Caco-2 (cell line): ENCODE measurements around the gene MBNL2. TPM values are rescaled to one million over a fixed set of nuclear protein-coding genes. Genes with fewer than 3 reads are reported as not detected.

ENCODE experiments used
- BruUV-seq: library from RNA; stranded (reverse); fragments of 400-500 nt; replicated peaks from 2 replicates; lab custom pipeline; 2021; lab: Mats Ljungman, UMichigan
- CTCF ChIA-PET: fragments of 300-600 bp; sonication (Branson Sonifier 250); formaldehyde crosslinking; loops from one replicate; lab custom pipeline; 2022; ENCODE audit warnings: antibody characterized with exemption; lab: Charles Lee
- POLR2A ChIA-PET: fragments of 300-600 bp; sonication (Branson Sonifier 250); formaldehyde crosslinking; loops from one replicate; lab custom pipeline; 2022; ENCODE audit warnings: antibody characterized with exemption; lab: Charles Lee
- DNase-seq, 2 experiments: peaks; one replicate each; pipeline versions ENCODE4 v3.0.0 to v3.0.0-alpha.2; 2020 to 2022
- H3K27me3 ChIP-seq: replicated peaks from 2 replicates; pipeline ENCODE4 v1.6.0; 2011; ENCODE audit warnings: low read length; ENCODE audit not compliant: control insufficient read depth, insufficient read depth
- H3K36me3 ChIP-seq: 2 replicates; pipeline ENCODE4 v1.5.1; 2011; ENCODE audit warnings: low read length; ENCODE audit not compliant: control insufficient read depth, insufficient read depth
- H3K4me1 ChIP-seq: fragments of 250-450 bp; sonication (Bioruptor Pico); 2 replicates; pipeline ENCODE4 v1.5.1; 2020; ENCODE audit warnings: mild to moderate bottlenecking
- H3K4me3 ChIP-seq: 2 replicates; pipeline ENCODE4 v1.5.1; 2011; ENCODE audit warnings: low read depth, mild to moderate bottlenecking, control low read depth, low read length
- H3K9me3 ChIP-seq: fragments of 250-450 bp; sonication (Bioruptor Pico); 2 replicates; pipeline ENCODE4 v1.5.1; 2020; ENCODE audit warnings: mild to moderate bottlenecking, moderate library complexity
- H3K27ac Mint-ChIP-seq: one replicate; pipeline ENCODE4 v1.8.0; 2022; ENCODE audit warnings: mixed read lengths; ENCODE audit not compliant: unreplicated experiment
- H3K27me3 Mint-ChIP-seq: one replicate; pipeline ENCODE4 v1.8.0; 2022; ENCODE audit warnings: mixed read lengths; ENCODE audit not compliant: insufficient read depth, unreplicated experiment
- H3K36me3 Mint-ChIP-seq: one replicate; pipeline ENCODE4 v1.8.0; 2022; ENCODE audit warnings: mild to moderate bottlenecking, mixed read lengths; ENCODE audit not compliant: insufficient read depth, unreplicated experiment
- H3K4me1 Mint-ChIP-seq: one replicate; pipeline ENCODE4 v1.8.0; 2022; ENCODE audit warnings: low read depth, mixed read lengths; ENCODE audit not compliant: unreplicated experiment
- H3K4me3 Mint-ChIP-seq: one replicate; pipeline ENCODE4 v1.8.0; 2022; ENCODE audit warnings: mild to moderate bottlenecking, moderate library complexity, mixed read lengths; ENCODE audit not compliant: unreplicated experiment
- H3K9me3 Mint-ChIP-seq: one replicate; pipeline ENCODE4 v1.8.0; 2022; ENCODE audit warnings: mixed read lengths; ENCODE audit not compliant: unreplicated experiment
- intact Hi-C: fragments of 100-400 bp; cut with micrococcal nuclease; formaldehyde crosslinking; loops from one replicate; pipeline ENCODE4 v1.10.0; 2022; ENCODE audit not compliant: unreplicated experiment
- total RNA-seq: library from RNA; stranded (reverse); gene quantifications from 2 replicates; pipeline ENCODE4 v1.2.3, GENCODE V29; 2022
- TF ChIP-seq, protein P1 (sequence below), 2 experiments: fragments of 200-600 bp in 1 of 2; IDR thresholded peaks; 1 replicate in 1 of 2; 2 replicates in 1 of 2; pipeline versions ENCODE4 v1.5.1 to v1.8.0; 2011 to 2022; ENCODE audit warnings: antibody characterized with exemption in 1 of 2, control low read depth in 1 of 2, inconsistent platforms in 1 of 2, low read depth in 1 of 2, low read length in 1 of 2, mild to moderate bottlenecking in 1 of 2, moderate library complexity in 1 of 2; ENCODE audit not compliant: insufficient read depth in 1 of 2, severe bottlenecking in 1 of 2, unreplicated experiment in 1 of 2

The MBNL2 gene
- total RNA-seq, 1 experiment from 2014 or later, result 41.6 TPM

DNA sequence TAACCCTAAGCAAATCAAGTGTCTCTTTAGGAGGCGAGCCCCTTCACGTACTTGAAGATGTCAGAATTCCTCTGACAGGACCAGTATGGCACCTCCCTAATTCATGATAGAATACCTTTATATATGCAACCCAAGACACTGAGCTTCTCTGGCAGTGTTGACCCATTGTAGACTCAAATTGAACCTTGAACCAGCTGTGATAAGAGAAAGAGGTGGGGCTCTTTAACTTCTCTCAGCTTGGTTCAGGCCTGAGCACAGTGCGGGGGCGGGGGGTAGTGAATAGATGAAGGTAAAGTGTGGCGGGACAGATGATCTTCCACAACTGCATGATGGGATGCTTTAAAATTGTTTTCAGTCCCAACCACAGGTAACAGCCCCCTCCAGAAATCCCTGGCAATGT, 12.1 kb downstream of the MBNL2 start:
- CTCF ChIA-PET, result no interaction called here

DNA sequence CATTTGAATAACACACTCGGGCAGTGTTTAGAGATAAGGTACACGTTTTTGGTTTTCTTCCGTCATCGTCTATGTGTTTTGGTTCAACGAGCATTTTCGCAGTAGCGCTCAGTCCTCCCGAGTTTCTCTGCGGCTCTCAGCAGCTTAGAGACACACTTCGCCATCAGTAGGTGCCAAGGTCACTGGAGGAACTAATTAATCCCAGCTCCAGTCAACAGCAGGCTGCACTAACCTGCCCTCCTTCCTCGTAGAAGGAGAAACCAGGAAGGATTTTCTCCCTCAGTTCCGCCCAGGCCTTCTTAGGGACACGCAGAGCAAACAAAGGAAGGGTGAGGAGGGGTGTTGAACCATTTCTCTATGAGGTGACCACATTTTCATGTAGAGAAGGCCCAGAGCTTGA, 12.6 kb downstream of the MBNL2 start:
- Mint-ChIP-seq H3K4me1 (peaks cover 51% of the 10 kb centered on the region), H3K4me3 (no peak overlapping the region), H3K27ac (no peak overlapping the region), H3K27me3 (no peaks in the 10 kb centered on the region), H3K36me3 (peaks cover 29% of the 10 kb centered on the region), H3K9me3 (no peaks in the 10 kb centered on the region)
- no peaks in the 10 kb centered on the region for H3K27me3 ChIP-seq
- DNase-seq, result no peak
- 0 out of 2 replicates have a peak, but pooled peaks cover 4% of the 10 kb centered on the region for H3K36me3 ChIP-seq
- no TSS peak for BruUV-seq
- H3K4me1 ChIP-seq, result peaks cover 21% of the 10 kb centered on the region
- no peaks in the 10 kb centered on the region for H3K9me3 ChIP-seq
- TF ChIP-seq, protein P1, sequence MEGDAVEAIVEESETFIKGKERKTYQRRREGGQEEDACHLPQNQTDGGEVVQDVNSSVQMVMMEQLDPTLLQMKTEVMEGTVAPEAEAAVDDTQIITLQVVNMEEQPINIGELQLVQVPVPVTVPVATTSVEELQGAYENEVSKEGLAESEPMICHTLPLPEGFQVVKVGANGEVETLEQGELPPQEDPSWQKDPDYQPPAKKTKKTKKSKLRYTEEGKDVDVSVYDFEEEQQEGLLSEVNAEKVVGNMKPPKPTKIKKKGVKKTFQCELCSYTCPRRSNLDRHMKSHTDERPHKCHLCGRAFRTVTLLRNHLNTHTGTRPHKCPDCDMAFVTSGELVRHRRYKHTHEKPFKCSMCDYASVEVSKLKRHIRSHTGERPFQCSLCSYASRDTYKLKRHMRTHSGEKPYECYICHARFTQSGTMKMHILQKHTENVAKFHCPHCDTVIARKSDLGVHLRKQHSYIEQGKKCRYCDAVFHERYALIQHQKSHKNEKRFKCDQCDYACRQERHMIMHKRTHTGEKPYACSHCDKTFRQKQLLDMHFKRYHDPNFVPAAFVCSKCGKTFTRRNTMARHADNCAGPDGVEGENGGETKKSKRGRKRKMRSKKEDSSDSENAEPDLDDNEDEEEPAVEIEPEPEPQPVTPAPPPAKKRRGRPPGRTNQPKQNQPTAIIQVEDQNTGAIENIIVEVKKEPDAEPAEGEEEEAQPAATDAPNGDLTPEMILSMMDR (IDR thresholded peaks at IDR 0.05; ENCODE audit: insufficient read depth in 1 of 2, low read depth in 1 of 2, low read length in 1 of 2, severe bottlenecking in 1 of 2, unreplicated experiment in 1 of 2), result no peak
- ChIA-PET POLR2A (no interaction called here), CTCF (interaction anchor here (0.7 kb wide), 1 partner anchor 13 kb away, joined by 4 read pairs; the partner anchor contains the start of gene MBNL2)
- H3K4me3 ChIP-seq, result no peak overlapping the region
- intact Hi-C loops, result no loop called here

More for the DNA sequence above, 12.1 kb downstream of the MBNL2 start:
- H3K4me1 ChIP-seq, result peaks cover 16% of the 10 kb centered on the region
- H3K36me3 ChIP-seq, result 0 out of 2 replicates have a peak, but pooled peaks cover 4% of the 10 kb centered on the region
- POLR2A ChIA-PET, result no interaction called here
- Mint-ChIP-seq H3K9me3 (no peaks in the 10 kb centered on the region), H3K36me3 (peaks cover 34% of the 10 kb centered on the region), H3K27me3 (no peaks in the 10 kb centered on the region), H3K27ac (no peak overlapping the region), H3K4me1 (peaks cover 52% of the 10 kb centered on the region), H3K4me3 (no peak overlapping the region)
- intact Hi-C loops, result no loop called here
- TF ChIP-seq, protein P1 (IDR thresholded peaks at IDR 0.05; ENCODE audit: insufficient read depth in 1 of 2, low read depth in 1 of 2, low read length in 1 of 2, severe bottlenecking in 1 of 2, unreplicated experiment in 1 of 2), result no peak
- BruUV-seq, result no TSS peak
- DNase-seq, result no peak
- no peaks in the 10 kb centered on the region for H3K27me3 ChIP-seq
- H3K9me3 ChIP-seq, result no peaks in the 10 kb centered on the region
- H3K4me3 ChIP-seq, result no peak overlapping the region

DNA sequence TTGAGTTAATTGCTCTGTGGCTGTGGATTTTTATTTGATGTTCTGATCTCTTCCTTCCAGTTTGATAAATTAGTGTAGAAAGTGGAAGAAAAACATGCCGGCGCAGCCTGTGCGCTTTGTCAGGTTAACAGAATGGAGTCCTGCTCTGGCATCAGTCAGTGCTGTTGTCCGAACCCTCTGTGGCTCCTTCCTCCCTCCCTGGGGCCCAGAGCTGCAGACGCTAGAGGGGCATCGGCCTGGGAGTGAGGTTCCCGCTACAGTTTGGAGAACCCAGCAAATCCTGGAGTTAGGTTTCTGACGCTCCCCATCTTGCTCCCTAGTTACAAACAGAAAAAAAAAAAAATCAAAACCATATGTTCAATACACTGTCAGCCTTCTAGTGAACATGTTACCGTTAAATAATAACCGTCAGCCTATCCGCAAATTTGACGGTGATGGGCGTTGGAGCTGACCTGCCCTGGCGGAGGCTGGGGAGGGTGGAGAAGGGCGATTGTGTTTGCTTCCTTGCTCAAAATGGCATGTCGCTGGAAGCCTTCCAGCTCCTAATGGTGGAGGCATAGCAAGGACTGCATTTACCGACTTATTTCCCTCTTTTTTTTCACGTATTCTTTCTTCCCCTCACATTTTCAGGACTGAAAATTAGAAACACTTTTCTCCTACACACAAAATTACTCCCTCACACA, 13.6 kb downstream of the MBNL2 start:
- POLR2A ChIA-PET, result no interaction called here
- no peak overlapping the region for H3K4me3 ChIP-seq

More for the DNA sequence above, 13.6 kb downstream of the MBNL2 start:
- Mint-ChIP-seq H3K27me3 (no peaks in the 10 kb centered on the region), H3K27ac (no peak overlapping the region), H3K9me3 (no peaks in the 10 kb centered on the region), H3K36me3 (peaks cover 28% of the 10 kb centered on the region), H3K4me1 (peaks cover 44% of the 10 kb centered on the region), H3K4me3 (no peak overlapping the region)
- TF ChIP-seq, protein P1 (IDR thresholded peaks at IDR 0.05; ENCODE audit: insufficient read depth in 1 of 2, low read depth in 1 of 2, low read length in 1 of 2, severe bottlenecking in 1 of 2, unreplicated experiment in 1 of 2), result no peak
- intact Hi-C loops, result no loop called here
- Histone ChIP-seq H3K4me1 (peaks cover 21% of the 10 kb centered on the region), H3K36me3 (0 out of 2 replicates have a peak, but pooled peaks cover 4% of the 10 kb centered on the region), H3K27me3 (no peaks in the 10 kb centered on the region), H3K9me3 (no peaks in the 10 kb centered on the region)
- no TSS peak for BruUV-seq
- CTCF ChIA-PET, result no interaction called here
- DNase-seq, result no peak
